Esophagus squamous epithelium (tissue), 5 donors: ENCODE measurements around the gene TNFRSF11A. TPM values are rescaled to one million over a fixed set of nuclear protein-coding genes. Genes with fewer than 3 reads are reported as not detected.

ENCODE experiments used
- DNase-seq: peaks from one replicate; lab custom pipeline; 2025; lab: John Stamatoyannopoulos, UW
- H3K27ac ChIP-seq, 4 donors: fragments of 200-600 bp; sonication (generic); one replicate each; pipeline ENCODE4 v1.5.1; 2016 to 2019; ENCODE audit warnings: mild to moderate bottlenecking in 1 of 4
- H3K27me3 ChIP-seq, 4 donors: fragments of 200-600 bp; sonication (generic); 1 replicate in 3 of 4; 2 replicates in 1 of 4; pipeline versions ENCODE4 v1.5.1 to v1.6.0; 2017 to 2021; ENCODE audit warnings: antibody characterized with exemption in 1 of 4
- H3K36me3 ChIP-seq, 3 donors: fragments of 200-600 bp; sonication (generic); one replicate each; pipeline ENCODE4 v1.5.1; 2016 to 2019
- H3K4me1 ChIP-seq, 3 donors: fragments of 200-600 bp; sonication (generic); one replicate each; pipeline ENCODE4 v1.5.1; 2017 to 2019
- H3K4me3 ChIP-seq, 4 donors: fragments of 200-600 bp; sonication (generic); 1 replicate in 3 of 4; 2 replicates in 1 of 4; pipeline ENCODE4 v1.5.1; 2016 to 2019; ENCODE audit warnings: mild to moderate bottlenecking in 2 of 4, moderate library complexity in 1 of 4
- H3K9me3 ChIP-seq, 3 donors: fragments of 200-600 bp; sonication (generic); one replicate each; pipeline ENCODE4 v1.5.1; 2016 to 2019
- POLR2A ChIP-seq, 4 donors: fragments of 450-650 bp; IDR thresholded peaks; one replicate each; pipeline ENCODE4 v1.6.1; 2017; ENCODE audit warnings: antibody characterized with exemption in 4 of 4, mild to moderate bottlenecking in 4 of 4, moderate library complexity in 3 of 4
- WGBS, 2 donors: methylation state at CpG; one replicate each; pipeline ENCODE4 v1.1.5; 2018; 5-methylcytosine and 5-hydroxymethylcytosine counted together
- intact Hi-C: fragments of 100-400 bp; cut with DNase I; formaldehyde crosslinking; loops from one replicate; pipeline ENCODE4 v1.15.0; 2022
- total RNA-seq, 4 donors: library from RNA; depleted of rRNA; stranded (reverse); fragments of >200 nt; gene quantifications; one replicate each; pipeline ENCODE4 v1.1.0, GENCODE V29; 2016
- TF ChIP-seq, protein P1 (sequence below), 6 experiments: fragments of 450-650 bp in 4 of 6; fragments of 200-600 bp in 2 of 6; sonication (generic) in 2 of 6; IDR thresholded peaks; one replicate each; pipeline ENCODE4 v1.5.1; 2016 to 2019; ENCODE audit warnings: antibody characterized with exemption in 6 of 6, mild to moderate bottlenecking in 4 of 6, moderate library complexity in 4 of 6
- donor health status: DM: yes; HTN: yes; CAD: no.

TNFRSF11A gene
- total RNA-seq, 4 donors from 2014 or later: 1.9 to 5.6 (median 3.6) TPM

DNA sequence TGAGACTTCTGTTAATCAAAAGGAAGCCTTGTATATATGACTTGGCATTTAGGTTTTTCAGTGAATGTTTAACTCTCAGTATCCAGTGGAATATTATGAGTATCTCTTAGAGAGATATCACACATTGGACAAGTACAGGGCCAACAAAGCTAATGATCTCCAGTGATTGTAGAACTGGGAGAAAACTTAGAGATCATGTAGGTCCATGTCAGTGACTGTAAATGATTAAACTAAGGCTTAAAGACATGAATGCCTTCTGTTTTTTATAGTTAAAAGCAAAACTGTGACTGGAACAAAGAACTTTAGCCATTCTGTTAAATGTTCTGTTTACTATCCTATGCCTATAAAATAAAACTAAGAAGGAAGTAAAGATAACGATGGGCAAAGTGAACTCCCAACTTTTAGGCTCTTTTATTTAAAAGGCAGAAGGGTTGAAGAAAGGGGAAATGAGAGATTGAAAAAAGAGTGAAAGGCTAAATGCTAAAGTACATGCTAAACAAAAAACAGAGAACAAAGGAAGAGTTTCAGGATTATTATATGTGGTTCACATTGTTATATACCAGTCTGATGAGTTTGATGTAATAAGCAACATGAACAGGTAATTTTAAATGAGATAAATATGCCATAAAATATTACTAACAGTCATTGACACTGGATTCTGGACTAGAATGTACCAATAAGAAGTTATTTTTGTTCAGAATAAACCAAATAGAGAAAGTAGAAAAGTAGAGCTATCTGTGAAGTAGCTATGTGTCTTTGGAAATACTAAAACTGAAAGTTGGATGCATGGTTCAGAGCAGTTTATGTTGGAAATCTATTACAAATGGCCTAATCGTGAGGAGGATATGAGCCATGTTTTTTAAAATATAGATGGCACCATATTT lies 37.1 kb upstream of the TNFRSF11A start:
- Histone ChIP-seq H3K27me3 (no peaks in the 10 kb centered on the region), H3K4me3 (no peak overlapping the region), H3K9me3 (no peaks in the 10 kb centered on the region), H3K27ac (no peak overlapping the region), H3K36me3 (peaks cover 0 to 99% (median 5%) of the 10 kb centered on the region in 3 donors), H3K4me1 (no peaks in the 10 kb centered on the region)
- TF ChIP-seq POLR2A (IDR thresholded peaks at IDR 0.05): no peak
- intact Hi-C loops: no loop called here
- no peak for DNase-seq
- WGBS, 2 donors: 76 to 83% methylated on average over 2 of the region's 2 CpGs

DNA sequence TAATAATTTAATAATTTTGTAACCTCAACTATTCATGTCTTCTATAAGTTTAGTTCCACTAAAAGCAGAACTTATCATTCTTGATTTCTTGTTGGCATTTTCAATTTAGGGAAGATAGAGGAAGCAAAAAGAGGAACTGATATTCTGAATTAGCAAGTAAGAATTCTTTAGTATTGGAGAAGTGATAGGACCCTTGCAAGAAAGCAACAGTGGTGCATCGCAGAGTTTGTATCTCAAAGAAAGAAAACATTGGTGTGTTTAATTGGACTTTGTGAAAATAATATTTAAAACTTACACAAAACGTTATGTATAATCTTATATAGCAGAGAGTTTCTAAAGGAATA lies 36.5 kb upstream of the TNFRSF11A start:
- no peak for DNase-seq
- 76 to 82% methylated on average over 2 of the region's 2 CpGs for WGBS, 2 donors

DNA sequence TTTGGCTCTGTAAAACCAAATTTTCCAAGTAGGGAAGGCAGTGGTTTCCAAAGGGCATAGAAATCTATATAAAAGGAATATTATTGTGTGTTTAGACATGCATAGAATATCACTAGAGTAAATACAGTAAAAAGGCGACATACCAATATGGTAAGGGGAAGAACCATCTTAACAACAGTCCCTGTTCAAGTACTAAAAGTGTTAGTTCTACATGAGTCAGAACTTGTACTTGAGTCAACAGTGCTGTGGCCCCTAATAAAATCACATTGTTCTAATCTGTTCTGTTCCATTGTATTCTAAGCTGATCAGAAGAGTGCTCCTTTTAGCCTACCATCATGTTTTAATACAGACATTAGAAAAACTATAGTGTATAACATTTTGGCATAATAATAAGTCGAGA lies 36.1 kb upstream of the TNFRSF11A start:
- H3K27me3 ChIP-seq: no peaks in the 10 kb centered on the region
- H3K27ac ChIP-seq: no peak overlapping the region
- peaks cover 0 to 99% (median 10%) of the 10 kb centered on the region in 3 donors for H3K36me3 ChIP-seq
- TF ChIP-seq POLR2A (IDR thresholded peaks at IDR 0.05): no peak
- TF ChIP-seq, protein P1, sequence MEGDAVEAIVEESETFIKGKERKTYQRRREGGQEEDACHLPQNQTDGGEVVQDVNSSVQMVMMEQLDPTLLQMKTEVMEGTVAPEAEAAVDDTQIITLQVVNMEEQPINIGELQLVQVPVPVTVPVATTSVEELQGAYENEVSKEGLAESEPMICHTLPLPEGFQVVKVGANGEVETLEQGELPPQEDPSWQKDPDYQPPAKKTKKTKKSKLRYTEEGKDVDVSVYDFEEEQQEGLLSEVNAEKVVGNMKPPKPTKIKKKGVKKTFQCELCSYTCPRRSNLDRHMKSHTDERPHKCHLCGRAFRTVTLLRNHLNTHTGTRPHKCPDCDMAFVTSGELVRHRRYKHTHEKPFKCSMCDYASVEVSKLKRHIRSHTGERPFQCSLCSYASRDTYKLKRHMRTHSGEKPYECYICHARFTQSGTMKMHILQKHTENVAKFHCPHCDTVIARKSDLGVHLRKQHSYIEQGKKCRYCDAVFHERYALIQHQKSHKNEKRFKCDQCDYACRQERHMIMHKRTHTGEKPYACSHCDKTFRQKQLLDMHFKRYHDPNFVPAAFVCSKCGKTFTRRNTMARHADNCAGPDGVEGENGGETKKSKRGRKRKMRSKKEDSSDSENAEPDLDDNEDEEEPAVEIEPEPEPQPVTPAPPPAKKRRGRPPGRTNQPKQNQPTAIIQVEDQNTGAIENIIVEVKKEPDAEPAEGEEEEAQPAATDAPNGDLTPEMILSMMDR (IDR thresholded peaks at IDR 0.05): no peak
- intact Hi-C loops: no loop called here
- 90 to 94% methylated on average over 2 of the region's 2 CpGs for WGBS, 2 donors
- no peaks in the 10 kb centered on the region for H3K9me3 ChIP-seq
- no peak overlapping the region for H3K4me3 ChIP-seq
- no peak for DNase-seq
- H3K4me1 ChIP-seq: no peaks in the 10 kb centered on the region

More for the DNA sequence above, 36.5 kb upstream of the TNFRSF11A start:
- no peaks in the 10 kb centered on the region for H3K27me3 ChIP-seq
- no peak overlapping the region for H3K4me3 ChIP-seq
- TF ChIP-seq, protein P1 (IDR thresholded peaks at IDR 0.05): no peak
- no peak for TF ChIP-seq POLR2A (IDR thresholded peaks at IDR 0.05)
- no peaks in the 10 kb centered on the region for H3K9me3 ChIP-seq
- H3K4me1 ChIP-seq: no peaks in the 10 kb centered on the region
- H3K36me3 ChIP-seq: peaks cover 0 to 99% (median 10%) of the 10 kb centered on the region in 3 donors
- intact Hi-C loops: no loop called here
- no peak overlapping the region for H3K27ac ChIP-seq

DNA sequence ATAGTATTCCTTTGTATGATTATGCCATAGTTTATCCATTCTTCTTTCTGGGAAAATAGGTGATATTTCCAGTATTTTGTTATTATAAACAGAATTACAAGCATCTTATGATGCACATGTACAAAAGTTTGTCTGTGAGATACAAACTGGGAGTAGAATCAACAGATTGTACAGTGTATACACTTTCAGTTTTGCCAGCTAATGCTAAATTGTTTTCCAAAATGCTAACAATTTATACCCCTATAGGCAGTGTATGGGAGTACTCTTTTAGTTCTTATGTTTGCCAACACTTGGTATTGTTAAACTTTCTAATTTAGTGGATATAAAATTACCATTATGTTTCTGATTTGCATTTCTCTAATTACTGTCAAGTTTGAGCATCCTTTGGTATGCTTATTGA lies 31.0 kb upstream of the TNFRSF11A start:
- no peak for TF ChIP-seq POLR2A (IDR thresholded peaks at IDR 0.05)
- TF ChIP-seq, protein P1 (IDR thresholded peaks at IDR 0.05): peak in 1 of 6 experiments; percentile 5
- Histone ChIP-seq H3K4me1 (no peaks in the 10 kb centered on the region), H3K9me3 (no peaks in the 10 kb centered on the region), H3K27ac (no peak overlapping the region), H3K27me3 (no peaks in the 10 kb centered on the region), H3K4me3 (no peak overlapping the region), H3K36me3 (peaks cover 0 to 99% (median 10%) of the 10 kb centered on the region in 3 donors)
- intact Hi-C loops: no loop called here
- no peak for DNase-seq

DNA sequence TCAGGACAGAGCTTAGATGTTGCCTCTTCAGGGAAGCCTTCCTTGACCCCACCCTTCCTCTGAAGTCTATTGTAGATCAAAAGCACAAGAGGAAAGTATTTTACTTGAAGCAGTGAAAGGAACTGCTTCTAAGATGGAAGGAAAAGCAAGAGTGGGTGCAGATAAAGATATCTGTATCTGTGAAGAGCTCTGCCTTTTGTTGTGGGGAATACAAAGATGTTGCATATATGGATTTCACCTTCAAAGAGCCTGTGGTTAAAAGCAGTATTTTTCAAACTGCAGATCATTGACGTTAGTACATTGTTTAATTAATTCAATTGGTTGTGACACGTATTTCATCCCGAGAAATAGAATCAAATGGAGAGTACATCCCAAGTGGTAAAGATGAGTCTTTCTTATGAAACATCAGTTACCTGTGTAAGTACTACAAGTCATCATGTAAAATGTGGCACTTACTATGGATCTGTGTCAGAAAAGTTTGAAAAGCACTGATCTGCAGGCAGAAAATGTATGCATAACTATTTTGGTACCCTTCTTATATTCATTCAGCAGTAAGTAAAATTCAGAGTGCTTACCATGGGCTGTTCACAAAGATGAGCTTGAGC lies 24.6 kb upstream of the TNFRSF11A start:
- no peak for DNase-seq
- intact Hi-C loops: no loop called here
- H3K36me3 ChIP-seq: peaks cover 2 to 100% (median 4%) of the 10 kb centered on the region in 3 donors
- no peaks in the 10 kb centered on the region for H3K9me3 ChIP-seq
- WGBS, 2 donors: 87 to 89% methylated on average over 3 of the region's 3 CpGs
- no peaks in the 10 kb centered on the region for H3K4me1 ChIP-seq
- no peak overlapping the region for H3K4me3 ChIP-seq
- no peaks in the 10 kb centered on the region for H3K27me3 ChIP-seq
- H3K27ac ChIP-seq: no peak overlapping the region
- TF ChIP-seq POLR2A (IDR thresholded peaks at IDR 0.05): no peak
- TF ChIP-seq, protein P1 (IDR thresholded peaks at IDR 0.05): no peak
